ENCODE results near the gene DIRAS1.
"Not testable (repeated sequence)": the region's sequence is repeated elsewhere in the genome, so short reads cannot be mapped to it uniquely, and the experiment has no call there.

Gene DIRAS1

DNA sequence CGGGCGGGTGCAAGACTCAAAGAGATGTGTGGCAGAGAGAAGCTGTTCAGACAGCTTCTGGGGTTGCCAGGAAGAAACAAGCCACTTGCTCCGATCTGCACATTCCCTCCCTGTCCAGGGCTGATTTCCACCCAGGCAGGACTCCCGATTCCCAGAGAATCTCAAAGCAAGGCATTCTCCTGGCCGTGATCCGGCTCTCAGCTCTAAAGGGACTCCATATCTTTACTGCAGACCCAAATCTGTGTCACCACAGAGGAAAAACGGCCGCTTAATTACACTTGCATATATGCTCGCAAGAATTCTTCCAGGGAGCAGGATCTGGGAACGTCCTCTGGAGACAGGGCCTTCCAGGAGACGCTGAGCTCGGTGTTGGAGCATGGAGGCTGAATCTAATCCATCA, 44.3 kb downstream of the DIRAS1 start:
- DNase-seq (ENCODE audit: low read depth), result no peak

DNA sequence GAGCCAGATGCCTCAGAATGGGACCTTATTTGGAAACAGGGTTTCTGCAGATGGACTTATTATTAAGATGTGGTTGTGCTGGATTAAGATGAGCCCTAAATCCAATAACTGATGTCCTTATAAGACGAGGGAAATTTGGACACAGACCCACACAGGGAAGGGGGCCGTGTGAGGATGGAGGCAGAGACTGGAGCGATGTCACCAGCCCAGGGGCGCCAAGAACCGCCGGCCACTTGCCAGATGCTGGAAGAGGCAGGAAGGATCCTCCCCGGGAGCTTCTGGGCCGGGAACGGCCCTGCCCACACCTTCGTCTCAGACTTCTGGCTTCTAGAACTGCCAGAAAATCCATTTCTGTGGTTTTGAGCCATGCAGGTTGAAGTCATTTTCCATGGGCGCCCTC, 45.3 kb downstream of the DIRAS1 start:
- no peak for DNase-seq (ENCODE audit: low read depth)

DNA sequence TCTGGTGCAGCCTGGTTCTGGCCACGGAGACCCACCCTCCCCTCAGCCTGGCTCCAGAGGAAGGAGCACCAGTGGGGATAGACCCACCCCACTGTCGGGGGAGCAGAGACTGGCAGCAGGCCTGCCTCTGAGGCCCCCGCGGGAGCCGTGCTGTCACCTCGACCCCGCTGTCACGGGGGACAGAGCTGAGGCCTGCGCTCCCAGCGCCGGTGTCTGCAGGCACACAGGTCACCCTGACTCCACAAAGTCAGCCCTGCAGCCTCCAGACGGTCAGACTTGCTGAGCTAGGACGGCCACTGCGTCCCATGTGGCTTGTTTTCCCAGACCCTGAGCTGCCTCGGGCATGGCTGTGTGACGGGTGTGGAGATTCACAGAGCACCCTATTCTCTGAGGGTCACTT, 51.0 kb downstream of the DIRAS1 start:
- no peak for DNase-seq (ENCODE audit: low read depth)

DNA sequence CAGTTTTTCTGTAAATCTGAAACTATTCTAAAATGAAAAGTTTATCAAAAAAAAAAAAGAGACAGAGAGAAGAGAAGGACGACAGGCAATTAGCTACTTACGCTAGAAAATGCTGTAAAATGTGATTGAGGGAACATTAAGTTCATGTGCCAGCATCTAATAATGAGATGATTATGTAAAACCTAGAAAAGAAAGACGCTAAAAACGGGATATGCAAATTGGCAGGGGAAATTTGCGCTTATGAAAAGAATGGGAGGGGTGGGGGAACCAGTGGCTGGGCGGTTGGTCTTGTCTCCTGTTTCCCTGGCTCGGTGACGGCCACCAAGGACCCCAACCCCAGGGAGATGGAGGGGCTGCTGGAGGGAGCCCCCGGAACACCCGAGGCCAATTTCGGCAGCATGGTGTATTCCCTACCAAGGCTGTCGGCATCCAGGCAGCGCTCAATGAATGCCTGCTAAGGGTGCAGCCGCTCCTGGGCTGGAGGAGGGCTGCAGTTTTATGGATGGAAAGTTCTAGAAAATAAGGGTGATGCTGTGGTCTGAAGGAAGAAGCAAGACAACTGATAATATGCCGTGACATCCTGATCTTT, 52.9 kb downstream of the DIRAS1 start:
- DNase-seq (ENCODE audit: low read depth), result no peak

DNA sequence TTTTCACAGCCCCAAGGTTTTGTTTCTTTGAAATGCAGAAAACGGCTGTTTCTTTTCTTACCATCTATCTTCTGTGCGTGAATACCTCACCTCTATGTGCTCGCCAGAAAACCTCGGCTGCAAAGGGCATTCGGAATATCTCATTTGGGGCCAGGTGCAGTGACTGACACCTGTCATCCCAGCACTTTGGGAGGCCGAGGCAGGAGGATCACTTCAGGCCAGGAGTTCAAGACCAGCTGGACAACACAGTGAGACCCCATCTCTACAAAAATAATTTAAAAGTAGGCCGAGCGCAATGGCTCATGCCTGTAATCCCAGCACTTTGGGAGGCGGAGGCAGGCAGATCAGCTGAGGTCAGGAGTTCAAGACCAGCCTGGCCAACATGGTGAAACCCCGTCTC, 53.8 kb downstream of the DIRAS1 start:
- not testable (repeated sequence) for DNase-seq (ENCODE audit: low read depth)

DNA sequence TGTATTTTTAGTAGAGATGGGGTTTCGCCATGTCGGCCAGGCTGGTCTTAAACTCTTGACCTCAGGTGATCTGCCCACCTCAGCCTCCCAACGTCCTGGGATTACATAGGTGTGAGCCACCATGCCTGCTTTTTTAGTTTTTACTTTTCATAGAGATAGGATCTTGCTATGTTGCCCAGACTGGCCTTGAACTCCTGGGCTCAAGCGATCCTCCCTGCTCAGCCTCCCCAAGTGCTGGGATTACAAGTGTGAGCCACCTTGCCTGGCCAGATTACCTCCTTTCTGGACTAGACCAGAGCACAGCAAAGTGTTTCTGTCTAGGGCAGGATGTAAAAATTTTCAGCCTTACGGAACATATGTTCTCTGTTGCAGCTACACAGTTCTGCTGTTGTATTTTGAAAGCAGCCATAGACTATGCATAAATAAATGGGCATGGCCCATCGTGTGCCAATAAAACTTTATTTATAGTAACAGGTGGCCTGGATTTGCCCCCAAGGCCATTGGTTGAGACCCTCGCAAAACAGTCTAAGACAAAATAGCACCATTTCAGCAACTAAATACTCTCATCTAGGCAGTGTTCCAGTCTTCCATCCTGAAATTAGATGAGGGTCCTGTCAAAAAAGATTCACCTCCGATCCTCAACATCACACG, 54.7 kb downstream of the DIRAS1 start:
- no peak for DNase-seq (ENCODE audit: low read depth)

DNA sequence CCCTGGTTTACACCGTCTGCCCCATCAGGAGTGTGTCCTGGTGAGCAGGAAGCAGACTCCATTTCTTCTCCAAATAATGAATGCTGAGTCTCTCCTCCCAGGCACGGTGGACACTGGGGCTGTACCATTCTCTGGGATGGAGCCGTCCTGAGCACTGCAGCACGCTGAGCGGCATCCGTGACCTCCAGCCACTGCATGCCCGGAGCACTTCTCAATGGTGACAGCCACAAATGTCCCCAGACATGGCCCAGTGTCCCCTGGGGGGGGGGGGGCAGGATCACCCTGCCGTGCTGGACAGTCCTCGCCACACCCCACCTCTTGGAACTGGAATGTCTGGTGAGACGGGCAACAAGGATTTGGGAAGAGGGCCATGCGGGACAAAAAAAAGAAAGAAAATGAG, 56.1 kb downstream of the DIRAS1 start:
- DNase-seq (ENCODE audit: low read depth), result no peak

Data from ELR (cell line).